NCI-H510A (cell line): ENCODE measurements around the gene NSF.
"Not testable (repeated sequence)": the region's sequence is repeated elsewhere in the genome, so short reads cannot be mapped to it uniquely, and the experiment has no call there.

Experiments used
- DNase-seq: peaks from one replicate; lab custom pipeline; 2025; lab: John Stamatoyannopoulos, UW

NSF gene

GRCh38 chr17:46628753-46629436 lies 38.4 kb downstream of the NSF start:
- not testable (repeated sequence) for DNase-seq

- DNase-seq: not testable (repeated sequence)
Measured at GRCh38 chr17:46632146-46632545, 41.7 kb downstream of the NSF start.

DNA sequence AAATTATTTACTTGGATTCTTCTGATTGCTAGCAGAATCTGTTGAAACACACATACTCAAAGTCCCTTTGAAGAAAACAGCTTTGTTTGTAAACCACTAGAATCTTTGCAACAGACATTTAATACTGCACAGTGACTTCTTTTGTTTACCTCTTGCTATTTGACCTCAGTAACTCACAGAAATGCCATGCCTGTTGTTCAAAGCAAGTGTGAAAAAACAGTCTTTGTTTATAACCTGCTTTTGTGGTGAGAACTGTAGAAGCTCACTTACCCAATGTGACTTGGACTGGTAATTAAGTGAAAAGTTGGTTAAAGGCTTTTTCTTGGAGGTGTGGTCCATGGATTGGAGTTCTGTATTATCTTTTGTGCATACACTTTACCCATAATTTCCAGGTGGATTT lies 44.4 kb downstream of the NSF start:
- not testable (repeated sequence) for DNase-seq

GRCh38 chr17:46641861-46642656 lies 51.6 kb downstream of the NSF start:
- DNase-seq: not testable (repeated sequence)

GRCh38 chr17:46647251-46647650 lies 56.8 kb downstream of the NSF start:
- DNase-seq: not testable (repeated sequence)

GRCh38 chr17:46647688-46648278 lies 57.3 kb downstream of the NSF start:
- DNase-seq: not testable (repeated sequence)

GRCh38 chr17:46649246-46649645 lies 58.8 kb downstream of the NSF start:
- DNase-seq: not testable (repeated sequence)

GRCh38 chr17:46652024-46652643 lies 61.7 kb downstream of the NSF start:
- not testable (repeated sequence) for DNase-seq

- DNase-seq: not testable (repeated sequence)
Measured at GRCh38 chr17:46658235-46658634, 67.8 kb downstream of the NSF start.

DNA sequence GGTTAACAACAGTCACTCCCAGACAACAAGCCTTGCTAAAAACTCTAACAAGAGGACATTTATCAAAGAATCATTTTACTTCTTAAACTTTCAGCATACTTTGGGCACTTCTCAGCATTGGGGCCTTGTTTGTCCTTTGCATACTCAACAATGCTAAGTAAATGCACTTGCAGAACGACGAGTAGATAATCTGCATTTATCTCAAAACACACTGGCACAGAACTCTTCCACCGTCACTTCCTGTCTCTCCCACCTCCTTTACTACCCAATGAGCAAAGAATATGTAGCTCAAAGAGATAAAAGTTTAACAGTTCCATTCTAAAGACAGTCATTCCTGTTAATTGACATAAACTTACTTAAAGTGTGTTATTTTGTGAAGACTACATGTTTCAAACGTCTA lies 69.2 kb downstream of the NSF start:
- not testable (repeated sequence) for DNase-seq

GRCh38 chr17:46663123-46663522 lies 72.7 kb downstream of the NSF start:
- DNase-seq: not testable (repeated sequence)

- not testable (repeated sequence) for DNase-seq
Measured at GRCh38 chr17:46663552-46663951, 73.1 kb downstream of the NSF start.

DNA sequence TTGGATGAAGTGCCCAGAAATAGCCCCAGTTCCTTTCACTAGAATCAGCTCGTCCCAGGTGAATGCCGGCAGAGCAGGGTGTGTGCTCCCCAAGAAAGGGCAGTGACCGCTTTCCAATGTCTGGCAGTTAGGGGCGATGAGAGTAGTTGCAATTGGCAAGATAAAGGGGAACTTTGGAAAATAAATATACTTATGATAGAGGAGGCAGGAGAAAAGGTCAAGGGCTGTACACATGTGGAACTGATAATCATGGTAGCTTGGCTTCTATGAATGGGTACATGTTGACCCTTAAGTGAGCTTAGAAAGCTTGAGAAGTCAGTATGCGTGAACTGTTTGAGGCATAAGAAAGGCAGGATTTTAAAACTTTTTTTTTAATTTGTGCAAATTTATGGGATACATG lies 75.5 kb downstream of the NSF start:
- DNase-seq: not testable (repeated sequence)

DNA sequence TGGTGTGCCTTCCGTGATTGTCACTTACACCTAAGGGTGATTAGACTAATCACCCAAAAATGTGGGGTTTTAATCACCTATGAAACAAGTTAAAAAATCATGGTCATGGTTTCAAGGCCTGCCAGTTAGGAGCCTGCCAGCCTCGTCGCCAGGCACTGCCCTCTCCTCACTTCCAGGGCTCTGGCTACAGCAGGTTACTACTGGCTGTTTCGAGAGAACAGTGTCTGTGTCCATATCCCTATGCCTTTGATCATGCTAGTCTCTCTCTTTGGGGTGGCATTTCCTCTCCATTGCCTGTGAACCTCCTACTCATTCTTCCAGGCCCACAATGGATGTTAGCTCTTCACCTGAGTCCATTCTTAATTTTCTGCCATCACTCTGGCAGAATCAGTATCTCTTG lies 80.3 kb downstream of the NSF start:
- not testable (repeated sequence) for DNase-seq

- DNase-seq: not testable (repeated sequence)
Measured at GRCh38 chr17:46672777-46673176, 82.3 kb downstream of the NSF start.

DNA sequence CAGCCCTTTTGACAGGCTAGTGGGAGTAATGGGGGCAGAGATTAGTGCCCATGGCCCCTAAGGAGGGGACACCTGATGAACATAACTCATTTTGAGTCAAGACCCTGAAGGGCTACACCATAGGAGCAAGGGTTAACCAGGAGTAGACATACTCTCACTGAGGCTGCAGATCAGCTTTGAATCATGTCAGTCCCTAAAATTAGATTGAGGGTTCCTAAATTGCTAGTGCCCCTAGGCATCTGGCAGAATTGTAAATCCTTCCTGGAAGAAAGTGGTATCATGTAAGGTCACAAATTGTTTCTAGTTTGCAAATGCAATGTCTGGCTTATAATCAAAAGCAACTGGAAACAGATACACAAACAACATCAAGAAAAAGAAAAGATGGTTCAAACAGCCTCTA lies 87.3 kb downstream of the NSF start:
- DNase-seq: not testable (repeated sequence)

DNA sequence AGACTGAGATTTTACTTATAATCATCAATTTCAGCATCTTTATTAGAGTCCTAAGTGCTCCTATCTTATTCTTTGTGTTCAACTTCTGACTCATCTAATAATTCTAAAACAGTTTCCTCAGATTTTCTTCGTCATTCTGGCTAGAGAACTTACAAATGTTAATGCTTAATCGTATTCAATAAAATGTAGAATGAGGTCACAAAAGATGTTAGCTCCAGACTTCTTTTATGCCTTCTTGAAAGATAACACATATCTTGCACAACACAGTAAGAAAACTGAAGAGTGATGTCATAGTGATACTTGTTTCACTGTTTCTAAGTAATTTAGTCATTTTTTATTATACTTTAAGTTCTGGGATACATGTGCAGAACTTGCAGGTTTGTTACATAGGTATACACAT lies 93.2 kb downstream of the NSF start:
- DNase-seq: not testable (repeated sequence)

GRCh38 chr17:46685284-46685683 lies 94.8 kb downstream of the NSF start:
- DNase-seq: not testable (repeated sequence)

- DNase-seq: not testable (repeated sequence)
Measured at GRCh38 chr17:46692196-46692595, 101.7 kb downstream of the NSF start.

- not testable (repeated sequence) for DNase-seq
Measured at GRCh38 chr17:46693283-46693682, 102.8 kb downstream of the NSF start.

- DNase-seq: not testable (repeated sequence)
Measured at GRCh38 chr17:46696522-46696921, 106.1 kb downstream of the NSF start.

- DNase-seq: not testable (repeated sequence)
Measured at GRCh38 chr17:46699014-46699413, 108.5 kb downstream of the NSF start.
